ENCODE measurements around the gene SYNDIG1. TPM values are rescaled to one million over a fixed set of nuclear protein-coding genes. Genes with fewer than 3 reads are reported as not detected.

SYNDIG1 gene
- total RNA-seq, 6 donors from 2014 or later: 0.30 to 0.37 (median 0.34) TPM; not detected in 3

DNA sequence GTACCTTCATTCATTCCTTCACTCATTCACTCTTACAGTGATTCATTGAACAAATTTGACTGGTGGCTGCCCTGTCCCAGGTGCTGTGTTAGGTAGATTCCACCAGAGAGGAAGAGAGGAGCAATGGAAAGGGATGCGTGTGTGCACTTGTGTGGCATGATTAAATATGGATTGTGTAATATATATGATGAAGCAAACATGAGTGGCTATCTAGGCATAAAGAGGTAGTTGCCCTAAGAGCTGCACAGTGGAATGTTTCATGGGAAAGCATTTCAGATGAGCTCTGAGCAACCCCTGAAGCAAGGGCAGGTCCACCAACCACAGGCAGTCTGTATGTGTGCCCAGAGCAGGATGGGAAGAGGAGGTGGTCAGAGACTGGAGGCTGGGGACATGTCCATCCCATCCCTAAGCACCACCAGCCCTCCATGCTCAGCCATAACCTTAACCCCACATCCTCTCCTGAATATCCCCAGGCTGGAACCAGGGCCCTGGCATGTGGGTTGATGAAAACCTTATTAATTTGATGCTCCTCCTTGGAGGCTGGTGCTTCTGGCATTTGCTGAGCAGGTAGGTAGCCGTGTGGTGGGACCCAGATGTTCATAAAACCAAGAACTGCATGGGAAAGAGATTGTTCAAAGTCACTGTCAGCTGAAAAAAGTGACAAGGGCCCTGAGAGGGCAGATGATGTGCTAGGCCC, 226.2 kb downstream of the SYNDIG1 start:
- H3K36me3 ChIP-seq: no peaks in the 10 kb centered on the region
- no peaks in the 10 kb centered on the region for H3K9me3 ChIP-seq
- H3K4me3 ChIP-seq: no peak overlapping the region
- 76 to 85% methylated on average over 2 of the region's 2 CpGs for WGBS, 2 donors
- TF ChIP-seq POLR2A (IDR thresholded peaks at IDR 0.05) (no peak), EP300 (IDR thresholded peaks at IDR 0.05) (no peak), POLR2AphosphoS5 (IDR thresholded peaks at IDR 0.05) (no peak)
- TF ChIP-seq, protein P1, sequence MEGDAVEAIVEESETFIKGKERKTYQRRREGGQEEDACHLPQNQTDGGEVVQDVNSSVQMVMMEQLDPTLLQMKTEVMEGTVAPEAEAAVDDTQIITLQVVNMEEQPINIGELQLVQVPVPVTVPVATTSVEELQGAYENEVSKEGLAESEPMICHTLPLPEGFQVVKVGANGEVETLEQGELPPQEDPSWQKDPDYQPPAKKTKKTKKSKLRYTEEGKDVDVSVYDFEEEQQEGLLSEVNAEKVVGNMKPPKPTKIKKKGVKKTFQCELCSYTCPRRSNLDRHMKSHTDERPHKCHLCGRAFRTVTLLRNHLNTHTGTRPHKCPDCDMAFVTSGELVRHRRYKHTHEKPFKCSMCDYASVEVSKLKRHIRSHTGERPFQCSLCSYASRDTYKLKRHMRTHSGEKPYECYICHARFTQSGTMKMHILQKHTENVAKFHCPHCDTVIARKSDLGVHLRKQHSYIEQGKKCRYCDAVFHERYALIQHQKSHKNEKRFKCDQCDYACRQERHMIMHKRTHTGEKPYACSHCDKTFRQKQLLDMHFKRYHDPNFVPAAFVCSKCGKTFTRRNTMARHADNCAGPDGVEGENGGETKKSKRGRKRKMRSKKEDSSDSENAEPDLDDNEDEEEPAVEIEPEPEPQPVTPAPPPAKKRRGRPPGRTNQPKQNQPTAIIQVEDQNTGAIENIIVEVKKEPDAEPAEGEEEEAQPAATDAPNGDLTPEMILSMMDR (IDR thresholded peaks at IDR 0.05): no peak
- DNase-seq (no peak), ATAC-seq (ENCODE audit: low FRiP score in 2 of 2) (no peak)
- H3K27ac ChIP-seq: no peak overlapping the region
- no peaks in the 10 kb centered on the region for H3K27me3 ChIP-seq
- H3K4me1 ChIP-seq: peaks cover 0 to 6% (median 0%) of the 10 kb centered on the region in 4 donors

DNA sequence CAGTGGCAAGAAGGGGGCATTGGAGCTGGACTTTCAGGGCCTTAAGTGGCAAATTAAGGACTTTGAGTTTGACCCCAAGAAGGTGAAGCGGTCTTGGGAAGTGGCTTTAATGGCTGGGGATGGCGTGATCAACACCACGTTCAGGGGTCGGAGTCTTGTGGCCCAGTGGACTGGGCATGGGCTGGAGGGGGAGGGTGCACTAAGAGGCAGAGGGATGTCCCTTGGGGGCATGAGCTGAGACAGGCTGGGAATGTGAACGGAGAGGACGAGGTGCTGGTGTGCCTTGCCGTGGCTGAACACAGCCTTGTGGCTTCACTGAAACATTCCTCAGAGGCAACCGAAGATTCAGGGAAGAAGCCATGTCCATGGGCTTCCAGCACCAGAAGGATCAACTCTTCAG, 227.0 kb downstream of the SYNDIG1 start:
- 95 to 96% methylated on average over 8 of the region's 8 CpGs for WGBS, 2 donors
- TF ChIP-seq POLR2AphosphoS5 (IDR thresholded peaks at IDR 0.05): no peak
- TF ChIP-seq, protein P1 (IDR thresholded peaks at IDR 0.05): no peak
- TF ChIP-seq POLR2A (IDR thresholded peaks at IDR 0.05): no peak
- TF ChIP-seq EP300 (IDR thresholded peaks at IDR 0.05): no peak
- ATAC-seq (ENCODE audit: low FRiP score in 2 of 2): no peak
- DNase-seq: no peak
- H3K27me3 ChIP-seq: no peaks in the 10 kb centered on the region
- H3K36me3 ChIP-seq: no peaks in the 10 kb centered on the region
- no peaks in the 10 kb centered on the region for H3K9me3 ChIP-seq
- H3K4me1 ChIP-seq: peaks cover 0 to 6% (median 0%) of the 10 kb centered on the region in 4 donors
- H3K4me3 ChIP-seq: no peak overlapping the region
- no peak overlapping the region for H3K27ac ChIP-seq

DNA sequence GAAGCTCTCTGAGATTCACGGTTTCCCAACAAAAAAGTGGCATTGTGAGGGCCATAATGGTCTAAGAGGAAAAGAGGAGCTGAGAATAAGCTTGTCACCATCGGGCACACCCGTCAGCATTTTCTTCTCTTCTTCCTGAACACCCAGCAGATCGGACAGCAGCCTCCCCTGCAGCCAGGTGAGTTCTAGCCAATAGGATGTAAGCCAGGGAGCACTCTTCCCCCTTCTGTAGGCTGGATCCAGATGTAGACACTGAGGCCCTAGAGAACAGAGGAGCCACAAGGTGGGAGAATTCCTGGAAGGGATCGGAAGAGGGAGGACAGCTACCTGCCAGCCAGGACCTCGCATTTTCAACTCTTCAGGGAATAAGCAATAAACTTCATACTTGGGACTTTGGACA, 228.0 kb downstream of the SYNDIG1 start:
- no peak for DNase-seq
- ATAC-seq (ENCODE audit: low FRiP score in 2 of 2): no peak
- no peak for TF ChIP-seq EP300 (IDR thresholded peaks at IDR 0.05)
- no peak for TF ChIP-seq POLR2A (IDR thresholded peaks at IDR 0.05)
- TF ChIP-seq, protein P1 (IDR thresholded peaks at IDR 0.05): no peak
- no peak for TF ChIP-seq POLR2AphosphoS5 (IDR thresholded peaks at IDR 0.05)
- WGBS, 2 donors: 87 to 89% methylated on average over 6 of the region's 6 CpGs
- Histone ChIP-seq H3K36me3 (no peaks in the 10 kb centered on the region), H3K9me3 (no peaks in the 10 kb centered on the region), H3K27me3 (no peaks in the 10 kb centered on the region), H3K27ac (no peak overlapping the region), H3K4me3 (no peak overlapping the region), H3K4me1 (peaks cover 0 to 6% (median 0%) of the 10 kb centered on the region in 4 donors)

DNA sequence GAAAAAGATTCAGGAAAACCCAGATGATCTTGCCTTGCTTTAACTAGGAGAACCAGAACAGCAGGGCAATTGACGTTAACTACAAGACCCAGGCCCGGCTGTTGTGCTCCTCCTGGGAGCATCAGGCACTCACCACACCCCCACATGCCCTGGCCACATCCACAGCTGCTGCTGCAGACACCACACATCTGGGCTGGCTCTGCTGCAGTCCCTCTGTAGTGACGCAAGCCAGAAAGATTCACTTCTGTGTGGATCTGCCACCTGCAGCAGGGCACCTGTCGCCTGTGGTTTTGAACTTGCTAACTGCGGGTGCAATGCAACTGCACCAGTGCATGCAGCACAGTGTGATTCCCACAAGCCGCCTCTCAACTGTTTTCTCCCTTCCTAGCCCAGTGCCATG, 228.8 kb downstream of the SYNDIG1 start:
- H3K27me3 ChIP-seq: no peaks in the 10 kb centered on the region
- 80 to 84% methylated on average over 5 to 6 of the region's 6 CpGs for WGBS, 2 donors

DNA sequence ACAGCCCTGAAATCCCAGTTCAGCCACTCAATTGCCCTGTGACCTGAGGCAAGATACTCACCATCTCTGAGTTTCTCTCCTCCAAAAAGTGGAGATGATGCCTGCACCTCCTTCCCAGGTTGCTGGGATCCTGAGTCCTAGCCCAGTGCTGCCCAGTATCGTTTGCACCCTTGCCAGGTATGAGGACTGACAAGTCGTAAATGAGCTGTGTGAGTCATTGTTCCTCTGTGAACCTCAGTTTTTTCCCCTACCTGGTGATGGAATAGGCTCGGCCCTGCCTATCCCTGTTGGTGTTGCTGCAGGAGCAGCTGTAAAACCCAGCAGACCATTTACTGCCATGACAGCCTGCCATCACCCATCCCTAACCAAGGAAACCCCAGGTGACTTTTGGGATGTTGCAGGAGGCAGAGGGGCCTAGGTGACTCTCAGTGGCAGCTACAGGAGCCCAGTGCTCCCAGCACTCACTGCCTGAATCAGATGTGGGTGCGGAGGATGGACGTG, 229.3 kb downstream of the SYNDIG1 start:
- Histone ChIP-seq H3K4me1 (peaks cover 0 to 6% (median 0%) of the 10 kb centered on the region in 4 donors), H3K9me3 (no peaks in the 10 kb centered on the region), H3K27me3 (no peaks in the 10 kb centered on the region), H3K27ac (no peak overlapping the region), H3K36me3 (no peaks in the 10 kb centered on the region), H3K4me3 (no peak overlapping the region)
- TF ChIP-seq, protein P1 (IDR thresholded peaks at IDR 0.05): no peak
- TF ChIP-seq POLR2A (IDR thresholded peaks at IDR 0.05) (no peak), POLR2AphosphoS5 (IDR thresholded peaks at IDR 0.05) (no peak), EP300 (IDR thresholded peaks at IDR 0.05) (no peak)
- WGBS, 2 donors: 83 to 87% methylated on average over 2 to 5 of the region's 5 CpGs
- DNase-seq (no peak), ATAC-seq (ENCODE audit: low FRiP score in 2 of 2) (no peak)

More for the DNA sequence above, 228.8 kb downstream of the SYNDIG1 start:
- DNase-seq (no peak), ATAC-seq (ENCODE audit: low FRiP score in 2 of 2) (no peak)
- Histone ChIP-seq H3K36me3 (no peaks in the 10 kb centered on the region), H3K4me3 (no peak overlapping the region), H3K4me1 (peaks cover 0 to 6% (median 0%) of the 10 kb centered on the region in 4 donors), H3K9me3 (no peaks in the 10 kb centered on the region), H3K27ac (no peak overlapping the region)
- TF ChIP-seq POLR2A (IDR thresholded peaks at IDR 0.05) (no peak), EP300 (IDR thresholded peaks at IDR 0.05) (no peak), POLR2AphosphoS5 (IDR thresholded peaks at IDR 0.05) (no peak)
